ENCODE data around the gene TF.

The TF gene

GRCh38 chr3:133829310-133829707 is 83.1 kb downstream of the TF start:
- TF ChIP-seq EZH2phosphoT487 (IDR thresholded peaks at IDR 0.05; ENCODE audit: low read length), result no peak
- TF ChIP-seq EZH2 (optimal IDR thresholded peaks at IDR 0.05; ENCODE audit: low read depth, low read length), result no peak
- TF ChIP-seq, protein P1, sequence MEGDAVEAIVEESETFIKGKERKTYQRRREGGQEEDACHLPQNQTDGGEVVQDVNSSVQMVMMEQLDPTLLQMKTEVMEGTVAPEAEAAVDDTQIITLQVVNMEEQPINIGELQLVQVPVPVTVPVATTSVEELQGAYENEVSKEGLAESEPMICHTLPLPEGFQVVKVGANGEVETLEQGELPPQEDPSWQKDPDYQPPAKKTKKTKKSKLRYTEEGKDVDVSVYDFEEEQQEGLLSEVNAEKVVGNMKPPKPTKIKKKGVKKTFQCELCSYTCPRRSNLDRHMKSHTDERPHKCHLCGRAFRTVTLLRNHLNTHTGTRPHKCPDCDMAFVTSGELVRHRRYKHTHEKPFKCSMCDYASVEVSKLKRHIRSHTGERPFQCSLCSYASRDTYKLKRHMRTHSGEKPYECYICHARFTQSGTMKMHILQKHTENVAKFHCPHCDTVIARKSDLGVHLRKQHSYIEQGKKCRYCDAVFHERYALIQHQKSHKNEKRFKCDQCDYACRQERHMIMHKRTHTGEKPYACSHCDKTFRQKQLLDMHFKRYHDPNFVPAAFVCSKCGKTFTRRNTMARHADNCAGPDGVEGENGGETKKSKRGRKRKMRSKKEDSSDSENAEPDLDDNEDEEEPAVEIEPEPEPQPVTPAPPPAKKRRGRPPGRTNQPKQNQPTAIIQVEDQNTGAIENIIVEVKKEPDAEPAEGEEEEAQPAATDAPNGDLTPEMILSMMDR (IDR thresholded peaks at IDR 0.05; ENCODE audit: low read length), result no peak
- DNase-seq, result no peak
- Histone ChIP-seq H3K4me2 (ENCODE audit: low read depth, low read length) (no peak overlapping the region), H3K4me1 (ENCODE audit: low read length) (no peaks in the 10 kb centered on the region), H3K27me3 (replicated peaks; ENCODE audit: insufficient read depth, low read length) (no peaks in the 10 kb centered on the region), H3K4me3 (ENCODE audit: low read length) (no peak overlapping the region), H2AFZ (ENCODE audit: low read length) (no peak overlapping the region), H4K20me1 (ENCODE audit: insufficient read depth, low read length) (no peaks in the 10 kb centered on the region), H3K27ac (ENCODE audit: low read length) (no peak overlapping the region), H3K9ac (ENCODE audit: low read length) (no peak overlapping the region), H3F3A (ENCODE audit: insufficient read depth, low read length) (no peaks in the 10 kb centered on the region), H3K9me3 (replicated peaks; ENCODE audit: insufficient read depth, low read length) (no peaks in the 10 kb centered on the region), H3K36me3 (replicated peaks; ENCODE audit: insufficient read depth, low read length) (no peaks in the 10 kb centered on the region; the same call in 1 of the 2 replicates), H3K79me2 (ENCODE audit: low read length) (no peaks in the 10 kb centered on the region), H3K9me2 (replicated peaks; ENCODE audit: insufficient read depth, low read length) (no peaks in the 10 kb centered on the region)

DNA sequence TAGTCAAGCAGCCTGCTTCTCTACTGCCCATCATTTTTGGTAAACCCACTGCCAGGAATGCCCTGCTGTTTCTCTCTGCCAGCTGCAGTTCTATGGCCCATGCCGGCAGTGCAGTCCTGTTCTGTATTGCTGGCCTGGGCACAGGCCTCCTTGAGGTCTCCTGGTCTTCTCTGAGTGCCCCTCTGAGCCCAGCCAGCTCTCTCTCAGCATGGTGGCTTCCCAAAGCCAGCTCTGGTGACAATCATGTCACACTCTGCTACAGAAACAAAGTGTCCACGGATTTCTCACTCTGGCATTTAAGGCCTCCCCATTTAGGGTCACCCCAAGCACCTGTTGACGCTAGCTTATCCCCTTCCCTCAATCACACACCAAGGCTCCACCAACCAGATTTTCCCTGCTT is 83.9 kb downstream of the TF start:
- H3K36me3 ChIP-seq (replicated peaks; ENCODE audit: insufficient read depth, low read length), result no peaks in the 10 kb centered on the region; the same call in 1 of the 2 replicates
- no peak overlapping the region for H3K4me2 ChIP-seq (ENCODE audit: low read depth, low read length)
- no peak overlapping the region for H3K9ac ChIP-seq (ENCODE audit: low read length)
- H3K27me3 ChIP-seq (replicated peaks; ENCODE audit: insufficient read depth, low read length), result no peaks in the 10 kb centered on the region
- H3K4me1 ChIP-seq (ENCODE audit: low read length), result no peaks in the 10 kb centered on the region
- no peaks in the 10 kb centered on the region for H3K9me2 ChIP-seq (replicated peaks; ENCODE audit: insufficient read depth, low read length)
- no peaks in the 10 kb centered on the region for H3F3A ChIP-seq (ENCODE audit: insufficient read depth, low read length)
- no peak overlapping the region for H3K4me3 ChIP-seq (ENCODE audit: low read length)
- no peaks in the 10 kb centered on the region for H3K79me2 ChIP-seq (ENCODE audit: low read length)
- no peak overlapping the region for H3K27ac ChIP-seq (ENCODE audit: low read length)
- H4K20me1 ChIP-seq (ENCODE audit: insufficient read depth, low read length), result no peaks in the 10 kb centered on the region
- no peak overlapping the region for H2AFZ ChIP-seq (ENCODE audit: low read length)
- DNase-seq, result no peak
- TF ChIP-seq, protein P1 (IDR thresholded peaks at IDR 0.05; ENCODE audit: low read length), result no peak
- TF ChIP-seq EZH2phosphoT487 (IDR thresholded peaks at IDR 0.05; ENCODE audit: low read length) (no peak), EZH2 (optimal IDR thresholded peaks at IDR 0.05; ENCODE audit: low read depth, low read length) (no peak)
- H3K9me3 ChIP-seq (replicated peaks; ENCODE audit: insufficient read depth, low read length), result no peaks in the 10 kb centered on the region

GRCh38 chr3:133831966-133832801 is 86.0 kb downstream of the TF start:
- TF ChIP-seq EZH2phosphoT487 (IDR thresholded peaks at IDR 0.05; ENCODE audit: low read length), result no peak
- TF ChIP-seq EZH2 (optimal IDR thresholded peaks at IDR 0.05; ENCODE audit: low read depth, low read length), result no peak
- TF ChIP-seq, protein P1 (IDR thresholded peaks at IDR 0.05; ENCODE audit: low read length), result no peak
- DNase-seq, result no peak
- no peaks in the 10 kb centered on the region for H3K36me3 ChIP-seq (replicated peaks; ENCODE audit: insufficient read depth, low read length)

More at GRCh38 chr3:133831966-133832801, 86.0 kb downstream of the TF start:
- H3K9me2 ChIP-seq (replicated peaks; ENCODE audit: insufficient read depth, low read length), result no peaks in the 10 kb centered on the region
- H3K79me2 ChIP-seq (ENCODE audit: low read length), result no peaks in the 10 kb centered on the region
- no peaks in the 10 kb centered on the region for H3K27me3 ChIP-seq (replicated peaks; ENCODE audit: insufficient read depth, low read length)
- no peaks in the 10 kb centered on the region for H3F3A ChIP-seq (ENCODE audit: insufficient read depth, low read length)
- H3K4me2 ChIP-seq (ENCODE audit: low read depth, low read length), result no peak overlapping the region
- no peaks in the 10 kb centered on the region for H3K9me3 ChIP-seq (replicated peaks; ENCODE audit: insufficient read depth, low read length)
- H3K4me3 ChIP-seq (ENCODE audit: low read length), result no peak overlapping the region
- no peak overlapping the region for H3K9ac ChIP-seq (ENCODE audit: low read length)
- H2AFZ ChIP-seq (ENCODE audit: low read length), result no peak overlapping the region
- no peak overlapping the region for H3K27ac ChIP-seq (ENCODE audit: low read length)
- no peaks in the 10 kb centered on the region for H4K20me1 ChIP-seq (ENCODE audit: insufficient read depth, low read length)
- H3K4me1 ChIP-seq (ENCODE audit: low read length), result no peaks in the 10 kb centered on the region
